HCT116 (cell line): Measurements from ENCODE around the gene GNB1L. TPM values are rescaled to one million over a fixed set of nuclear protein-coding genes. Genes with fewer than 3 reads are reported as not detected.
A peak's percentile ranks its signal among the peaks of the same experiment; 100 is the strongest.

ENCODE experiments used
- ATAC-seq: fragments of 200-7000 bp; cut with Tn5 transposase; 2 replicates; pipeline ENCODE4 v1.9.1; 2020; ENCODE audit warnings: mild to moderate bottlenecking, moderate library complexity
- BruUV-seq: library from RNA; stranded (reverse); fragments of 400-500 nt; replicated peaks from 2 replicates; lab custom pipeline; 2021; lab: Mats Ljungman, UMichigan
- CTCF ChIA-PET: fragments of 300-600 bp; sonication (Branson Sonifier 250); formaldehyde crosslinking; loops from one replicate; lab custom pipeline; 2021; ENCODE audit warnings: antibody characterized with exemption; lab: Charles Lee
- POLR2A ChIA-PET: fragments of 300-600, 350-600 bp; sonication (Branson Sonifier 250); formaldehyde crosslinking; loops from one replicate; lab custom pipeline; 2021; ENCODE audit warnings: antibody characterized with exemption; lab: Charles Lee
- RAD21 ChIA-PET, 2 experiments: fragments of 300-600 bp; sonication (Branson Sonifier 250); formaldehyde crosslinking; loops; one replicate each; lab custom pipeline; 2023; ENCODE audit warnings: low total read pairs in 2 of 2; ENCODE audit not compliant: uncharacterized antibody in 2 of 2, unreplicated experiment in 2 of 2, low non-redundant PET in 1 of 2; lab: Charles Lee
- DNase-seq: peaks from one replicate; pipeline ENCODE4 v3.0.0-alpha.2; 2010; ENCODE audit warnings: low read depth, low spot score
- H2AFZ ChIP-seq: fragments of 200-600 bp; shearing (Covaris generic), sonication (generic); 2 replicates; pipeline ENCODE4 v1.6.1; 2017; ENCODE audit warnings: low read depth, mixed run types, mixed read lengths, antibody characterized with exemption, low read length; ENCODE audit not compliant: poor library complexity, severe bottlenecking
- H3K27ac ChIP-seq: 2 replicates; pipeline ENCODE4 v1.5.1; 2012; ENCODE audit warnings: low read depth, low read length
- H3K27me3 ChIP-seq: fragments of 200-600 bp; sonication (generic); 2 replicates; pipeline ENCODE4 v1.6.1; 2016; ENCODE audit warnings: mixed run types, low read length, mixed read lengths; ENCODE audit not compliant: insufficient read depth
- H3K36me3 ChIP-seq, 2 experiments: fragments of 200-500 bp in 1 of 2; fragments of 200-600 bp in 1 of 2; sonication (Bioruptor generic) in 1 of 2; sonication (generic) in 1 of 2; 2 replicates each; pipeline versions ENCODE4 v1.5.1 to v1.6.1; 2014 to 2016; ENCODE audit warnings: low read length in 2 of 2, inconsistent platforms in 1 of 2, mixed read lengths in 1 of 2, mixed run types in 1 of 2; ENCODE audit not compliant: insufficient read depth in 2 of 2, control insufficient read depth in 1 of 2
- H3K4me1 ChIP-seq, 2 experiments: fragments of 200-600 bp in 1 of 2; sonication (generic) in 1 of 2; 2 replicates each; pipeline versions ENCODE4 v1.5.1 to v1.6.1; 2012 to 2017; ENCODE audit warnings: low read length in 2 of 2, inconsistent platforms in 1 of 2, mild to moderate bottlenecking in 1 of 2, mixed read lengths in 1 of 2, mixed run types in 1 of 2, moderate library complexity in 1 of 2; ENCODE audit not compliant: insufficient read depth in 2 of 2, control insufficient read depth in 1 of 2
- H3K4me2 ChIP-seq: fragments of 200-600 bp; sonication (generic); 2 replicates; pipeline ENCODE4 v1.6.1; 2017; ENCODE audit warnings: mixed run types, low read length, mixed read lengths
- H3K4me3 ChIP-seq, 2 experiments: fragments of 200-600 bp in 1 of 2; sonication (generic) in 1 of 2; replicated peaks in 1 of 2; 2 replicates each; pipeline ENCODE4 v1.5.1; 2011 to 2016; ENCODE audit warnings: low read length in 2 of 2, control low read depth in 1 of 2, low read depth in 1 of 2, mild to moderate bottlenecking in 1 of 2, mixed read lengths in 1 of 2, mixed run types in 1 of 2
- H3K79me2 ChIP-seq: fragments of 200-600 bp; sonication (generic); 2 replicates; pipeline ENCODE4 v1.6.1; 2017; ENCODE audit warnings: mild to moderate bottlenecking, mixed run types, low read length, moderate library complexity, mixed read lengths; ENCODE audit not compliant: insufficient read depth
- H3K9ac ChIP-seq: fragments of 200-600 bp; sonication (generic); 2 replicates; pipeline ENCODE4 v1.6.1; 2016; ENCODE audit warnings: low read length, mixed read lengths
- H3K9me2 ChIP-seq: fragments of 200-600 bp; sonication (generic), shearing (Covaris generic); 2 replicates; pipeline ENCODE4 v1.6.1; 2017; ENCODE audit warnings: mixed run types, mild to moderate bottlenecking, moderate library complexity; ENCODE audit not compliant: insufficient read depth
- H3K9me3 ChIP-seq, 2 experiments: fragments of 200-500 bp in 1 of 2; fragments of 200-600 bp in 1 of 2; sonication (Bioruptor generic) in 1 of 2; sonication (generic) in 1 of 2; 2 replicates each; pipeline ENCODE4 v1.6.1; 2014 to 2017; ENCODE audit warnings: low read length in 2 of 2, mixed read lengths in 2 of 2, inconsistent platforms in 1 of 2, low read depth in 1 of 2, mild to moderate bottlenecking in 1 of 2, mixed run types in 1 of 2, moderate library complexity in 1 of 2; ENCODE audit not compliant: control insufficient read depth in 1 of 2, insufficient read depth in 1 of 2
- H4K20me1 ChIP-seq: fragments of 200-600 bp; sonication (generic), shearing (Covaris generic); 2 replicates; pipeline ENCODE4 v1.6.1; 2017; ENCODE audit warnings: mixed run types, mild to moderate bottlenecking, moderate library complexity; ENCODE audit not compliant: insufficient read depth
- CEBPB ChIP-seq: IDR thresholded peaks from 2 replicates; pipeline ENCODE4 v1.6.1; 2012; ENCODE audit warnings: low read depth
- EGR1 ChIP-seq: IDR thresholded peaks from 2 replicates; pipeline ENCODE4 v1.6.1; 2012; ENCODE audit warnings: low read depth
- EZH2 ChIP-seq: fragments of 200-600 bp; sonication (generic); IDR thresholded peaks from 2 replicates; pipeline ENCODE4 v1.6.1; 2017; ENCODE audit warnings: antibody characterized with exemption, mixed run types
- EZH2phosphoT487 ChIP-seq: fragments of 200-600 bp; IDR thresholded peaks from 2 replicates; pipeline ENCODE4 v1.6.1; 2018; ENCODE audit warnings: antibody characterized with exemption, borderline replicate concordance
- FOSL1 ChIP-seq: IDR thresholded peaks from 2 replicates; pipeline ENCODE4 v1.6.1; 2012; ENCODE audit warnings: low read depth
- JUND ChIP-seq: IDR thresholded peaks from 2 replicates; pipeline ENCODE4 v1.6.1; 2012
- SP1 ChIP-seq: IDR thresholded peaks from 2 replicates; pipeline ENCODE4 v1.6.1; 2012; ENCODE audit warnings: low read depth
- SRF ChIP-seq: IDR thresholded peaks from 2 replicates; pipeline ENCODE4 v1.6.1; 2012; ENCODE audit warnings: low read depth
- ZNF274 ChIP-seq: fragments of 200-500 bp; sonication (Bioruptor generic); IDR thresholded peaks from 2 replicates; pipeline ENCODE4 v1.6.1; 2014; ENCODE audit warnings: mild to moderate bottlenecking, low read depth, low read length, inconsistent platforms
- intact Hi-C: fragments of 100-400 bp; cut with micrococcal nuclease; formaldehyde crosslinking; loops from 2 replicates; pipeline ENCODE4 v1.10.0; 2022
- total RNA-seq: library from RNA; stranded (reverse); gene quantifications from one replicate; pipeline ENCODE4 v1.2.1, GENCODE V29; 2021; ENCODE audit not compliant: unreplicated experiment
- TF ChIP-seq, protein P1 (sequence below), 3 experiments: fragments of 200-600 bp in 1 of 3; sonication (generic) in 1 of 3; IDR thresholded peaks in 2 of 3; conservative IDR thresholded peaks in 1 of 3; 2 replicates each; pipeline ENCODE4 v1.5.1; 2012 to 2017; ENCODE audit warnings: low read depth in 2 of 3, low read length in 2 of 3, antibody characterized with exemption in 1 of 3, borderline replicate concordance in 1 of 3, control low read depth in 1 of 3, mild to moderate bottlenecking in 1 of 3, mixed read lengths in 1 of 3, mixed run types in 1 of 3, moderate library complexity in 1 of 3; ENCODE audit not compliant: insufficient read depth in 1 of 3
- TF ChIP-seq, protein P2 (sequence below): IDR thresholded peaks from 2 replicates; pipeline ENCODE4 v1.6.1; 2012
- TF ChIP-seq, protein P3 (sequence below): IDR thresholded peaks from 2 replicates; pipeline ENCODE4 v1.6.1; 2011; ENCODE audit warnings: mild to moderate bottlenecking, low read length, moderate library complexity; ENCODE audit not compliant: insufficient replicate concordance; ENCODE audit errors: extremely low read depth

GNB1L gene
- total RNA-seq, 1 experiment from 2014 or later, result 12.1 TPM

DNA sequence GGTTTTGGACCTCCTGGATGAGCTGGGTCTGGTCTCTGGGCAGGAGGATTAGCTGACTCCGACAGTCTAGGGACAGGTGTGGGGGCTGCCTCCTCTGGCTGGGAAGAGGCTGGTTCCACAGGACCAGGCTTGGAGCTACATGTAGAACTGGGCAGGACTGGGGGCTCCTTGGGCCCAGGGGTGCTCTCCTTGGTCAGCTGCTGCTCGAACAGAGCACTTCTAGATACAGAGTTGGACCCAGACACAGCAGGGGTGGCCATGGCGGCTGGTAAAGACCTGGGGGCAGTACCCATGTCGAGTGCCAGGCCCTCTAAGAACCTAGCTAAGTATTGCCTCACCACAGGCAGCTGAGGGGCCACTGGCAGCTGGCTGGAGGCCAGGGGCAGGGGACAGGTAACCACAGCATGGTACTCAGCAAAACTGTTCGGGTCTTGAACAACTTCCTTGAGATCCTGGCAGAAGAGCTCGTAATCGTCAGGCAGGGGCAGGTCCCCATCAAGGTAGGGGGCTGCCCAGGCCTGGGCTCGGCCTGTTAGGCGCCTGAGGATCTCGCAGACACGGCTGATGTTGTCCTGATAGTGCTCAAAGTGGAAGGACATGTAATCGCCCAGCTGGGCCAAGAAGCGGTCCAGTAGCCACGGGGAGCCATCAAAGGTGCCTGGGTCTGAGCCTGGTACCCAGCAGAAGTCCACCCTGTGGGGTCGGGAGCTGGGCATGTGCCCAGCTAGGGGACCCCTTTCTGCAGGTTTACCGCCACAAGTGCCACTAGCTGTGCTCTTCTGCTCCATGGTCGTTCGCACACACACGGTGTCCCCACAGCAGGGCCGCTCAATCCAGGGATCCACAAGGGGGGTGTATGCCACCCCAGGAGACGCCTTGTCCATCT lies 3.1 kb downstream of the GNB1L start:
- no peak overlapping the region; the same call in 1 of the 2 replicates for H3K9ac ChIP-seq
- TF ChIP-seq ZNF274, result no peak
- H2AFZ ChIP-seq, result no peak overlapping the region
- peaks cover 83% of the 10 kb centered on the region for H3K79me2 ChIP-seq
- peaks cover 3% of the 10 kb centered on the region; the same call in 1 of the 2 replicates for H4K20me1 ChIP-seq
- peaks cover 60 to 73% of the 10 kb centered on the region in 2 experiments for H3K4me1 ChIP-seq
- no peaks in the 10 kb centered on the region for H3K27me3 ChIP-seq
- H3K36me3 ChIP-seq, result peaks cover 14 to 24% of the 10 kb centered on the region in 2 experiments; a peak in 3 of 4 replicates
- intact Hi-C loops, result no loop called here
- ChIA-PET CTCF (no interaction called here), RAD21 (interaction anchor here in 1 of 2 experiments (0.5 kb wide), 1 partner anchor 211 kb away, joined by 3 read pairs; no protein-coding TSS in a partner anchor), POLR2A (no interaction called here)
- no peak for DNase-seq
- H3K27ac ChIP-seq, result peak overlapping the region; percentile 78
- BruUV-seq, result no TSS peak
- no peak overlapping the region for H3K4me3 ChIP-seq
- H3K9me2 ChIP-seq, result no peaks in the 10 kb centered on the region
- peak overlapping the region; percentile 72; the same call in 1 of the 2 replicates for H3K4me2 ChIP-seq
- peaks cover 0 to 4% of the 10 kb centered on the region in 2 experiments; a peak in 1 of 4 replicates for H3K9me3 ChIP-seq
- ATAC-seq, result no peak

DNA sequence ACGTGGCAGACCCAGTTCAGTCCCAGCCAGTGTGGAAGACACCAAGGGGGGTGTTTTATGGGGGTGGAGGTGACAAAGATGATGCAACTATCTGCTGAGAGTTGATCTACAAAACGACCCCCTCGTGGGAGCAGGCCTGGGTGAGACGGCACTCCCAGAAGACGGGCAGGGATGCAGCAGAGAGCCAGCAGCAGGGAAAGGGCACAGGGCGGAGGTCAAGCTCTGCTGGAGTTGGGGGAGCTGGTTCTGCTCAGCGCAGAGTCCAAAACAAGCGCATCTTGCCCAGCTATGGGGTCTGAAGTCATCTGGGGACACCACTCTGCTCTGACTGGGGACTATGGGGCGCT lies 3.9 kb downstream of the GNB1L start:
- Histone ChIP-seq H3K36me3 (peaks cover 14 to 24% of the 10 kb centered on the region in 2 experiments; a peak in 3 of 4 replicates), H3K4me1 (peaks cover 54 to 66% of the 10 kb centered on the region in 2 experiments), H4K20me1 (peaks cover 3% of the 10 kb centered on the region; the same call in 1 of the 2 replicates), H3K4me2 (peak overlapping the region; percentile 72), H3K9me2 (no peaks in the 10 kb centered on the region), H3K27ac (peak overlapping the region; percentile 78), H3K9me3 (peaks cover 0 to 4% of the 10 kb centered on the region in 2 experiments; a peak in 1 of 4 replicates), H3K79me2 (peaks cover 78% of the 10 kb centered on the region), H3K9ac (peak overlapping the region; percentile 45), H2AFZ (no peak overlapping the region), H3K27me3 (no peaks in the 10 kb centered on the region), H3K4me3 (peak overlapping the region in 1 of 2 experiments; percentile 44; a peak in 1 of 4 replicates)
- ATAC-seq, result no peak
- ChIA-PET CTCF (no interaction called here), RAD21 (no interaction called here), POLR2A (no interaction called here)
- no TSS peak for BruUV-seq
- intact Hi-C loops, result no loop called here
- no peak for DNase-seq
- TF ChIP-seq EZH2phosphoT487, result no peak
- no peak for TF ChIP-seq SP1
- no peak for TF ChIP-seq CEBPB
- TF ChIP-seq, protein P1, sequence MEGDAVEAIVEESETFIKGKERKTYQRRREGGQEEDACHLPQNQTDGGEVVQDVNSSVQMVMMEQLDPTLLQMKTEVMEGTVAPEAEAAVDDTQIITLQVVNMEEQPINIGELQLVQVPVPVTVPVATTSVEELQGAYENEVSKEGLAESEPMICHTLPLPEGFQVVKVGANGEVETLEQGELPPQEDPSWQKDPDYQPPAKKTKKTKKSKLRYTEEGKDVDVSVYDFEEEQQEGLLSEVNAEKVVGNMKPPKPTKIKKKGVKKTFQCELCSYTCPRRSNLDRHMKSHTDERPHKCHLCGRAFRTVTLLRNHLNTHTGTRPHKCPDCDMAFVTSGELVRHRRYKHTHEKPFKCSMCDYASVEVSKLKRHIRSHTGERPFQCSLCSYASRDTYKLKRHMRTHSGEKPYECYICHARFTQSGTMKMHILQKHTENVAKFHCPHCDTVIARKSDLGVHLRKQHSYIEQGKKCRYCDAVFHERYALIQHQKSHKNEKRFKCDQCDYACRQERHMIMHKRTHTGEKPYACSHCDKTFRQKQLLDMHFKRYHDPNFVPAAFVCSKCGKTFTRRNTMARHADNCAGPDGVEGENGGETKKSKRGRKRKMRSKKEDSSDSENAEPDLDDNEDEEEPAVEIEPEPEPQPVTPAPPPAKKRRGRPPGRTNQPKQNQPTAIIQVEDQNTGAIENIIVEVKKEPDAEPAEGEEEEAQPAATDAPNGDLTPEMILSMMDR (IDR thresholded peaks at IDR 0.05 in 2 of 3, conservative IDR thresholded peaks at IDR 0.05 in 1 of 3; ENCODE audit: borderline replicate concordance in 1 of 3, insufficient read depth in 1 of 3, low read depth in 2 of 3, low read length in 2 of 3), result no peak
- no peak for TF ChIP-seq EGR1
- TF ChIP-seq EZH2, result no peak
- no peak for TF ChIP-seq FOSL1
- no peak for TF ChIP-seq SRF
- TF ChIP-seq, protein P2, sequence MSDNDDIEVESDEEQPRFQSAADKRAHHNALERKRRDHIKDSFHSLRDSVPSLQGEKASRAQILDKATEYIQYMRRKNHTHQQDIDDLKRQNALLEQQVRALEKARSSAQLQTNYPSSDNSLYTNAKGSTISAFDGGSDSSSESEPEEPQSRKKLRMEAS, result no peak
- TF ChIP-seq, protein P3, sequence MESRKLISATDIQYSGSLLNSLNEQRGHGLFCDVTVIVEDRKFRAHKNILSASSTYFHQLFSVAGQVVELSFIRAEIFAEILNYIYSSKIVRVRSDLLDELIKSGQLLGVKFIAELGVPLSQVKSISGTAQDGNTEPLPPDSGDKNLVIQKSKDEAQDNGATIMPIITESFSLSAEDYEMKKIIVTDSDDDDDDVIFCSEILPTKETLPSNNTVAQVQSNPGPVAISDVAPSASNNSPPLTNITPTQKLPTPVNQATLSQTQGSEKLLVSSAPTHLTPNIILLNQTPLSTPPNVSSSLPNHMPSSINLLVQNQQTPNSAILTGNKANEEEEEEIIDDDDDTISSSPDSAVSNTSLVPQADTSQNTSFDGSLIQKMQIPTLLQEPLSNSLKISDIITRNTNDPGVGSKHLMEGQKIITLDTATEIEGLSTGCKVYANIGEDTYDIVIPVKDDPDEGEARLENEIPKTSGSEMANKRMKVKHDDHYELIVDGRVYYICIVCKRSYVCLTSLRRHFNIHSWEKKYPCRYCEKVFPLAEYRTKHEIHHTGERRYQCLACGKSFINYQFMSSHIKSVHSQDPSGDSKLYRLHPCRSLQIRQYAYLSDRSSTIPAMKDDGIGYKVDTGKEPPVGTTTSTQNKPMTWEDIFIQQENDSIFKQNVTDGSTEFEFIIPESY, result no peak
- TF ChIP-seq JUND, result no peak
